DOHH2 (cell line): ENCODE measurements around the gene ZFAND3.

ENCODE experiments used
- H3F3A ChIP-seq: fragments of 200-600 bp; sonication (generic), shearing (Covaris generic); 2 replicates; pipeline ENCODE4 v1.6.0; 2016; ENCODE audit warnings: antibody characterized with exemption, mild to moderate bottlenecking; ENCODE audit not compliant: control insufficient read depth, insufficient read depth
- H3K27ac ChIP-seq: fragments of 200-600 bp; sonication (generic); 2 replicates; pipeline ENCODE4 v1.5.1; 2014; ENCODE audit warnings: low read depth, mild to moderate bottlenecking, low read length, moderate library complexity
- H3K27me3 ChIP-seq: fragments of 200-600 bp; sonication (generic); 2 replicates; pipeline ENCODE4 v1.6.1; 2014; ENCODE audit warnings: mild to moderate bottlenecking, low read length, mixed read lengths; ENCODE audit not compliant: control insufficient read depth
- H3K36me3 ChIP-seq: fragments of 200-600 bp; sonication (generic); 2 replicates; pipeline ENCODE4 v1.6.1; 2014; ENCODE audit warnings: mild to moderate bottlenecking, low read length, moderate library complexity, mixed read lengths; ENCODE audit not compliant: control insufficient read depth
- H3K4me1 ChIP-seq: fragments of 200-600 bp; sonication (generic); 2 replicates; pipeline ENCODE4 v1.6.1; 2014; ENCODE audit warnings: mild to moderate bottlenecking, low read length, mixed read lengths; ENCODE audit not compliant: control insufficient read depth
- H3K4me2 ChIP-seq: fragments of 200-600 bp; sonication (generic); 2 replicates; pipeline ENCODE4 v1.6.0; 2014; ENCODE audit warnings: mild to moderate bottlenecking, low read length, moderate library complexity
- H3K4me3 ChIP-seq: fragments of 200-600 bp; sonication (generic); 2 replicates; pipeline ENCODE4 v1.5.1; 2014; ENCODE audit warnings: mild to moderate bottlenecking, low read length, mixed read lengths
- H3K79me2 ChIP-seq: fragments of 200-600 bp; sonication (generic); 2 replicates; pipeline ENCODE4 v1.6.1; 2014; ENCODE audit warnings: mild to moderate bottlenecking, low read length, mixed read lengths; ENCODE audit not compliant: control insufficient read depth
- H3K9me2 ChIP-seq: fragments of 200-600 bp; sonication (generic); replicated peaks from 2 replicates; pipeline ENCODE4 v1.6.1; 2014; ENCODE audit warnings: mild to moderate bottlenecking, low read length, mixed read lengths; ENCODE audit not compliant: control insufficient read depth
- H3K9me3 ChIP-seq: fragments of 200-600 bp; sonication (generic); 2 replicates; pipeline ENCODE4 v1.6.1; 2014; ENCODE audit warnings: antibody characterized with exemption, low read length, mixed read lengths; ENCODE audit not compliant: control insufficient read depth, insufficient read depth
- H4K20me1 ChIP-seq: fragments of 200-600 bp; sonication (generic); 2 replicates; pipeline ENCODE4 v1.6.0; 2014; ENCODE audit warnings: low read depth, mild to moderate bottlenecking, antibody characterized with exemption, low read length, moderate library complexity; ENCODE audit not compliant: control insufficient read depth, insufficient read depth
- EZH2phosphoT487 ChIP-seq: fragments of 200-600 bp; sonication (generic); IDR thresholded peaks from 2 replicates; pipeline ENCODE4 v1.6.1; 2017; ENCODE audit warnings: borderline replicate concordance, mild to moderate bottlenecking, antibody characterized with exemption, low read length, moderate library complexity, mixed read lengths
- TF ChIP-seq, protein P1 (sequence below): fragments of 200-600 bp; sonication (generic); IDR thresholded peaks from one replicate; pipeline ENCODE4 v1.5.1; 2014; ENCODE audit warnings: antibody characterized with exemption, mild to moderate bottlenecking, low read depth, low read length; ENCODE audit not compliant: poor library complexity, severe bottlenecking

The ZFAND3 gene

DNA sequence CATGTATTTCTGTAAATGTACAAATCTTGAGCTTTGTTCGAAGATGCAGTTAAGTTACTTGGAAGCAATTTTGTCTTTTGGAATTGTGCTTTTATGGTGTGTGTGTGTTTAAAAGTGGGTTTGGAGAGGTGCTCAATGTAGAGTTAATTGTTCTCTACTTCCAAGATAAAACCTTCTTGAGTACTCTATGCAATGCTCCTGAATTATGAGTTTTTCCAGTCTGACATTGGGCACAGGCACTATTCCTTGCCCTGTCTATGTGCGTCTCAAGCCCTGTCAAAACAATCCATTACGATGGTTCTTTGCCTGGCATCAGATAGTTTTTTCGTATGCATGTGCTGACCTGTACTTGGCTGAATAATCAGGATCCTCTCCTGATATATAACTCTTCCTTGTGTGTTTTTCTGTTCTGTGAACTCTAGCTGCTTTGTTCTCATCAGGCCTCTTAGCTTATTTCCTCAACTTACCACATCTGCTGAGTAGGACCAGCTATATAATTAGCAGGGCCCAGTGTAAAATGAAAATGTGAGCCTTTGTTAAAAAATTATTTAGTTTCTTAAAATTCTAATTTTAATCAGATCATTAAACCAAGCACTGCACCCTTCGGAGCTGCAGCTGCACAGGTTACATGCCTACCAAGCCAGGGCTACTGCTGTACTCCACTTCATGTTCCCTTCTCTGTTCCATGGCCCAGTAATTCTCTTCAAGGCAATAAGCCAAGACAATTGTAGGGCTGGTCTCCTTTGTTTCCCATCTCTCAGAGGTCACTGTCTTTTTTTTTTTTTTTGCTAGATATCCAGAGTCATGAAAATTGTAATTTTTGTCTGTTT lies 160.1 kb downstream of the ZFAND3 start:
- no peaks in the 10 kb centered on the region for H3F3A ChIP-seq
- no peaks in the 10 kb centered on the region for H3K27me3 ChIP-seq
- H3K79me2 ChIP-seq: peaks cover 37% of the 10 kb centered on the region
- H3K9me2 ChIP-seq: no peaks in the 10 kb centered on the region
- H3K27ac ChIP-seq: no peak overlapping the region
- H4K20me1 ChIP-seq: no peaks in the 10 kb centered on the region
- H3K9me3 ChIP-seq: peaks cover 12% of the 10 kb centered on the region
- H3K4me3 ChIP-seq: no peak overlapping the region
- H3K36me3 ChIP-seq: peaks cover 3% of the 10 kb centered on the region
- peaks cover 15% of the 10 kb centered on the region for H3K4me1 ChIP-seq
- no peak overlapping the region for H3K4me2 ChIP-seq
- TF ChIP-seq, protein P1, sequence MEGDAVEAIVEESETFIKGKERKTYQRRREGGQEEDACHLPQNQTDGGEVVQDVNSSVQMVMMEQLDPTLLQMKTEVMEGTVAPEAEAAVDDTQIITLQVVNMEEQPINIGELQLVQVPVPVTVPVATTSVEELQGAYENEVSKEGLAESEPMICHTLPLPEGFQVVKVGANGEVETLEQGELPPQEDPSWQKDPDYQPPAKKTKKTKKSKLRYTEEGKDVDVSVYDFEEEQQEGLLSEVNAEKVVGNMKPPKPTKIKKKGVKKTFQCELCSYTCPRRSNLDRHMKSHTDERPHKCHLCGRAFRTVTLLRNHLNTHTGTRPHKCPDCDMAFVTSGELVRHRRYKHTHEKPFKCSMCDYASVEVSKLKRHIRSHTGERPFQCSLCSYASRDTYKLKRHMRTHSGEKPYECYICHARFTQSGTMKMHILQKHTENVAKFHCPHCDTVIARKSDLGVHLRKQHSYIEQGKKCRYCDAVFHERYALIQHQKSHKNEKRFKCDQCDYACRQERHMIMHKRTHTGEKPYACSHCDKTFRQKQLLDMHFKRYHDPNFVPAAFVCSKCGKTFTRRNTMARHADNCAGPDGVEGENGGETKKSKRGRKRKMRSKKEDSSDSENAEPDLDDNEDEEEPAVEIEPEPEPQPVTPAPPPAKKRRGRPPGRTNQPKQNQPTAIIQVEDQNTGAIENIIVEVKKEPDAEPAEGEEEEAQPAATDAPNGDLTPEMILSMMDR: no peak
- no peak for TF ChIP-seq EZH2phosphoT487

- H3K79me2 ChIP-seq: peaks cover 32% of the 10 kb centered on the region
- no peaks in the 10 kb centered on the region for H4K20me1 ChIP-seq
- H3F3A ChIP-seq: no peaks in the 10 kb centered on the region
- TF ChIP-seq EZH2phosphoT487: no peak
- TF ChIP-seq, protein P1: no peak
- no peaks in the 10 kb centered on the region for H3K27me3 ChIP-seq
- H3K9me3 ChIP-seq: peaks cover 7% of the 10 kb centered on the region; the same call in 1 of the 2 replicates
- H3K27ac ChIP-seq: no peak overlapping the region
- H3K4me1 ChIP-seq: peaks cover 15% of the 10 kb centered on the region
- no peaks in the 10 kb centered on the region for H3K36me3 ChIP-seq
- no peak overlapping the region for H3K4me2 ChIP-seq
- H3K9me2 ChIP-seq: no peaks in the 10 kb centered on the region
- H3K4me3 ChIP-seq: no peak overlapping the region
These were observed 160.7 kb downstream of the ZFAND3 start for GRCh38 chr6:37980222-37980595.

DNA sequence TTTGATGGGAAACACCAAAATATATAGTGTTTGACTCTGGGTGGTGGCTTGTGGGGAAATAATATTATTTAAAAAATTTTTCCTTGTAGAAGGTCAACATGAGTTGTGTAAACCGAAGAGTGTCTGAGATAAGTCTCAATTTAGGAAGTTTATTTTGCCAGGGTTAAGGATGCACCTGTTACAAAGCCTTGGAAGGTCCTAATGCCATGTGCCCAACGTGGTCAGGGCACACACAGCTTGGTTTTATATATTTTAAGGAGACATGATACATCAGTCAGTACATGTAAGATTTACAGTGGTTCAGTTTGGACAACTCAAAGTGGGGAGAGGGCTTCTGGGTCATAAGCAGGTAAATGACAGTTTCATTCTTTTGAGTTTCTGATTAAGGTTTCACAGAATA lies 162.1 kb downstream of the ZFAND3 start:
- Histone ChIP-seq H3K4me1 (peaks cover 15% of the 10 kb centered on the region), H3F3A (no peaks in the 10 kb centered on the region), H3K36me3 (no peaks in the 10 kb centered on the region), H3K9me3 (0 out of 2 replicates have a peak, but pooled peaks cover 3% of the 10 kb centered on the region), H3K9me2 (no peaks in the 10 kb centered on the region), H3K4me3 (no peak overlapping the region), H3K27ac (no peak overlapping the region), H3K79me2 (peaks cover 32% of the 10 kb centered on the region), H3K27me3 (no peaks in the 10 kb centered on the region), H3K4me2 (no peak overlapping the region), H4K20me1 (no peaks in the 10 kb centered on the region)
- TF ChIP-seq EZH2phosphoT487: no peak

DNA sequence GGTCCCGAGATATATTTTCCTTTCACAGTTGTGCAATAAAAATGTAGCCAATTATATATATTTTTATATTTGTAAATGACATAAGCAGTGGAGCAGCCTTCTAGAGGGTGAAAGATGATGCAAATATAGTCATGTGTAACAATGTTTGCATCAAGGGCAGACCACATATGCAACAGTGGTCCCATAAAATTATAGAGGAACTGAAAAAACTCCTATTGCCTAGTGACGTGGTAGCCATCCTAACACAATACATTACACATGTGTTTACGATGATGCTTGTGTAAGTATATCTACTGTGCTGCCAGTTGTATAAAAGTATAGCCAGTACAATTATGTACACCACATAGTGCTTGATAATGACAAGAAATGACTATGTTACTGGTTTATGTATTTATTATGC lies 162.8 kb downstream of the ZFAND3 start:
- Histone ChIP-seq H3K4me1 (peaks cover 15% of the 10 kb centered on the region), H3K27me3 (no peaks in the 10 kb centered on the region), H3K4me3 (no peak overlapping the region), H3K4me2 (peak overlapping the region; percentile 10; the same call in 1 of the 2 replicates), H3K9me3 (no peaks in the 10 kb centered on the region), H3K27ac (no peak overlapping the region), H4K20me1 (no peaks in the 10 kb centered on the region), H3K9me2 (no peaks in the 10 kb centered on the region), H3K79me2 (peaks cover 32% of the 10 kb centered on the region), H3K36me3 (no peaks in the 10 kb centered on the region), H3F3A (no peaks in the 10 kb centered on the region)
- TF ChIP-seq EZH2phosphoT487: no peak
- TF ChIP-seq, protein P1: no peak
